ENCODE results near the gene PRSS21. TPM values are rescaled to one million over a fixed set of nuclear protein-coding genes. Genes with fewer than 3 reads are reported as not detected.

Gene PRSS21, protein sequence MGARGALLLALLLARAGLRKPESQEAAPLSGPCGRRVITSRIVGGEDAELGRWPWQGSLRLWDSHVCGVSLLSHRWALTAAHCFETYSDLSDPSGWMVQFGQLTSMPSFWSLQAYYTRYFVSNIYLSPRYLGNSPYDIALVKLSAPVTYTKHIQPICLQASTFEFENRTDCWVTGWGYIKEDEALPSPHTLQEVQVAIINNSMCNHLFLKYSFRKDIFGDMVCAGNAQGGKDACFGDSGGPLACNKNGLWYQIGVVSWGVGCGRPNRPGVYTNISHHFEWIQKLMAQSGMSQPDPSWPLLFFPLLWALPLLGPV
- total RNA-seq, result 0.73 TPM in 1 of 2 replicates, not detected in the other

DNA sequence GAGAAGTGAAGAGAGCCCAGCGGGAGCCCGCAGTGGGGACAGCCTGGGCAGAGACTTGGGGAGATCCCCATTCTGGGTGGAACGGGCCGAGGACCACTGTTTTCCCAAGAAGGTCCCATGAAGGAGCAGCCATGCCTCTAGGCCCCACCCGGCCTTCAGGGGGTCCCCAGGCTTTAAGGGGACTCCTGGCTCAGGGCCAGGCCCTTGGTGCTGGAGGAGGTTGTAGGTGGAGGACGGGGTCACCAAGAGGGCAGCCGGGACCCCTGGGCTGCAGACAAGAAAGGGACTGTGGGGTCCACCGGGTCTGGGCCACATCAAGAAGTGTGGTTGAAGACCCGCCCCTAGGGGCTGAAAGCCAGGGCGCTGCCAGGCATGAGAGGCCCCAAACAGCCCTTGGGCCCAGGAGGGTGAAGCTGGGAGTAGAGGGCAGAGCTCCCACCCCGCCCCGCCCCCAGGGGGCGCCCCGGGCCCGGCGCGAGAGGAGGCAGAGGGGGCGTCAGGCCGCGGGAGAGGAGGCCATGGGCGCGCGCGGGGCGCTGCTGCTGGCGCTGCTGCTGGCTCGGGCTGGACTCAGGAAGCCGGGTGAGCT, at the start of gene PRSS21:
Gene PRSS21, plus strand, starts transcription at position 487 of the 589 bp plus-strand sequence. Its CDS starts 32 bp downstream, at position 519.
- no peak for DNase-seq (ENCODE audit: low read depth, low spot score)

DNA sequence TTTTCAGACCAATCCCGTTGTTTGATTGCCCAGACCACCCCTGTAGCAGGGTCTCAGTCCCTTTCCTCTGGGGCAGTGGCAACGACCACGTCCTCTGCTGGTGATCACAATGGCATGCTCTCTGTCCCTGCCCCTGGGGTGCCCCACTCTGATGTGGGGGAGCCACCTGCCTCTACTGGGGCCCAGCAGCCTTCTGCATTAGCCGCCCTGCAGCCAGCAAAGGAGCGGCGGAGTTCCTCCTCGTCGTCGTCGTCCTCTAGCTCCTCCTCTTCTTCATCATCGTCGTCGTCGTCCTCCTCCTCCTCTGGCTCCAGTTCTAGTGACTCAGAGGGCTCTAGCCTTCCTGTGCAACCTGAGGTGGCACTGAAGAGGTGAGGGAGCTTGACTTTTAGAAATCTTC, 49.1 kb upstream of the PRSS21 start:
- no peak for DNase-seq (ENCODE audit: low read depth, low spot score)

DNA sequence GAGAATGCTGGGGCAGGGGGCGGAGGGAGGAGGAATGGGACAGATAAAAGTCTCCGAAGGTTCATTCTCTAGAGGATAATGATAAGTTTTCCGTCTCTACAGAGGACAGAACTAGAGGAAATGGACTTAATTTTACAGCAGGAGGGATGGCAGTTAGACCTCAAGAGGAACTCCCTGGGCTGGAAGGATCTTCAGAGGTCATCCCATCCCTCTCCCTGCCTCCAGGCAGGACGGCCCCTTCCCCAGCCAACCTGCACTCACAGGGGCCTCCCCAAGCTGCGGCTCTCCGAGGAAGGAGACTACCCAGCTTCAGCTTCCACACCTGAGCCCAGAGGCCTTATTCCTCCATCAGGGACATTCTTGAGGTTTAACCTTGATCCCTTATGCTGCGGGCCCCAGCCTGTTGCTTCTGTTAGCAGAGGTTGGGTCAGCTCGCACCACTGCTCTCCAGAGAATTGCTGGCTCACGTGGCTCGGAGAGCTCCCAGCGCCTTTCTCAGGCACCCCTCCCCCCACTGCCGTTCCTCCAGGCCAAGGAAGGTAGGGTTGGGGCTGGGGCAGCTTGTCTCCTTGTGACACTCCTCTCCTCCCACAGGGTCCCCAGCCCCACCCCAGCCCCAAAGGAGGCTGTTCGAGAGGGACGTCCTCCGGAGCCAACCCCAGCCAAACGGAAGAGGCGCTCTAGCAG, 48.5 kb upstream of the PRSS21 start:
- no peak for DNase-seq (ENCODE audit: low read depth, low spot score)

DNA sequence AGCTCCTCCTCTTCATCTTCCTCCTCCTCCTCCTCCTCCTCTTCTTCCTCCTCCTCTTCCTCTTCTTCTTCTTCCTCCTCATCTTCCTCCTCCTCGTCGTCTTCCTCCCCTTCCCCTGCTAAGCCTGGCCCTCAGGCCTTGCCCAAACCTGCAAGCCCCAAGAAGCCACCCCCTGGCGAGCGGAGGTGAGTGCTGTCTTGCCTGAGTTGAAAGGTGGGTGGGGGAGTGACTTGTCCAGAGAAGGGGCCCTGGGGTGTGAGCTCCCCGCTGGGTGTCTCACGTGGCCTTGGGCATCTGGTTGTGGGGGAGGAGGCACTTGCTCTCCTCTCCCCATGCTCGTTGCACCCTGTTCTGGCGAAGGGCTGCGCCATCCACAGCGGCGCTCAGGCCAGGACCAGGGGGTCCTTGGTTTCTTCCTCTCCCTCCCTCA, 47.9 kb upstream of the PRSS21 start:
- DNase-seq (ENCODE audit: low read depth, low spot score), result no peak

DNA sequence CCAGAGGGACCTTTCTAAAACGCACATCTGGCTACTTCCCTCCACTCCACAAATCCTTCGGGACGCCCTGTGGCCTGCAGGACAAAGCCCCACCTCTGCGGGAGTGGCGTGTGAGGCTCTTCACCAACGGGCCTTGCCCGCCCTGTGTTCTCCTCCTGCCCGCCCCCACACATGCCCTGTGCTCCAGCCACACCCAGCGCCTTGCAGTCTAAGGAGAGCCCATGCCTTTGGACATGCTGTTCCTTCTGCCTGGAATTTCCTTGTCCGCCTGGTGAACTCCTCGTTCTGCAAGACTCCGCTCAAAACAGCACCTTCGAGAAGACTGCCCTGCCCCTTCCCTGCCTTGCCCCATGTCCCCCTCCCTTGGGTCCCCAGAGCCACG, 47.4 kb upstream of the PRSS21 start:
- no peak for DNase-seq (ENCODE audit: low read depth, low spot score)

DNA sequence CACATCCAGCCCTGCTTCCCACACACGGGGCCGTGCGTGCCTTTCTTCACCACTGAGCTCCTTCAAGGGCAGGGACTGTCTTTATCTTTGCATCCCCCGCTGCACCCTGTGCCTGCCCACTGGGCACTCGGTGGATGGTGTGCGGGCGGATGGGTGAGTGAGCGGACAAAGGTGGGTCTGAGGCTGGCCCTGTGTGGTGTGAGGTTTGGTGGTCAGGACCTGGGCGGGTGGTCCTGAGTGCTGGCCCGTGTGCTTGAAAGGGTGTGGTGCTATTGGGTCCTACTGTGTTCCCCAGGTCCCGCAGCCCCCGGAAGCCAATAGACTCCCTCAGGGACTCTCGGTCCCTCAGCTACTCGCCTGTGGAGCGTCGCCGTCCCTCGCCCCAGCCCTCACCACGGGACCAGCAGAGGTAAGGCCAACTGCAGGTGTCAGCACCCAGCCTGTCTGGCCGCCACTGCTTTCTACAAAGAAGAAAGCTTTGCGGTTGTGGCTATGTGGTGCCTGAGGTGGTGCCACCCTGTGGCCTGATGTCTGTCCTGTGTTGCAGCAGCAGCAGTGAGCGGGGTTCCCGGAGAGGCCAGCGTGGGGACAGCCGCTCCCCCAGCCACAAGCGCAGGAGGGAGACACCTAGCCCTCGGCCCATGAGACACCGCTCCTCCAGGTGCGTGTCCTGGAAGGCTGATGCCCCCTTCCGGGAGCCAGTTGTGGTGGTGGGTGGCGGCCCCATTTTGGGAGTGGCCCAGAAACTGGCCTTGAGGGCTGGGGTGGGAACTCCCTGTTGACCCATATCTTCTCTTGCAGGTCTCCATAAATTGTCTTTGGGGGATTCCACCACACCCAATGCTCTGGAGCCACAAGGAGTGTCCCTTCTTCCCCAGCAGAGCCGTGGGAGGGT, 46.7 kb upstream of the PRSS21 start:
- DNase-seq (ENCODE audit: low read depth, low spot score), result no peak

DNA sequence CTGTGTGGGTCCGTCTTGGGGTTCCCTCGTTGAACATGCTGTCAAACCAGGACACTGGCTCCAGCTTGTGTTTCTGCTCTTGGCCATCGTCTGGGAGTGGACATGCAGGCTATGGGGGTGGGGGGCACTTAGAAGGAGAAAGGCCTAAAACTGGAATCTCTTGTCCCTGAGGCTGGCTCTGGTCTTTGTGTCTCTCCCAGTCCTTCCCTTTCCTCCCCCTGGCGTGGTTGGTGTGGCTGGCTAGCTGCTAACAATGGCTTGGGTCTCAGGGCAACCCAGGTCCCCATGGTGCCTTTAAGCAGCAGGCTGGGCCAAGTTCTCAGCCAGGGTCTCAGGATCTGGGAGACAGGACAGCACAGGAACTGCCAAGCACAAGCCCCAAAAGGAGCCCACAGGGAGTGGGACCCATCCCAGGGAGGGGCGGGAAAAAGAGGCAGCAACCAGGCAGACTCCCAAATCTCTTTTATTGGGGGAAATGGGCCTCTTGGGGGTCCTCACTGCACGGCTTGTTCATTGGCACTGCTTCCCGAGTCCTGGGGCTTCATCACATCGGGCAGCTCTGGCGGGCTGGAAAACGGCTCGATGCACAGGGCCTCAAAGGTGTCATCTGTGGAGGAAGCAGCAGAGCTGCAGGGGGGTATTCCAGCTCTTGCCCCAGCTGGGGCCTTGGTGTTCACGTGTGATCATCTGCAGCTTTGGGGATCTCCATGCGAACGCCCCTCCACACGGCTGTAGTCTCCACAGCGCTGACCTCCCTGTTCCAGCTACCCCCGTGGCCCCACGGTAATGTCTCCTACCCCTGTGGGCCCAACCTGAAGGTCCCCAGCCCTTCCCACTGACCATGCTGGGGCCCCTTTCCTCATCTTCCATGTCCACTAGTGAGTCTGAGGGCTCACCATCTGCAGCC, 45.3 kb upstream of the PRSS21 start:
- DNase-seq (ENCODE audit: low read depth, low spot score), result no peak

DNA sequence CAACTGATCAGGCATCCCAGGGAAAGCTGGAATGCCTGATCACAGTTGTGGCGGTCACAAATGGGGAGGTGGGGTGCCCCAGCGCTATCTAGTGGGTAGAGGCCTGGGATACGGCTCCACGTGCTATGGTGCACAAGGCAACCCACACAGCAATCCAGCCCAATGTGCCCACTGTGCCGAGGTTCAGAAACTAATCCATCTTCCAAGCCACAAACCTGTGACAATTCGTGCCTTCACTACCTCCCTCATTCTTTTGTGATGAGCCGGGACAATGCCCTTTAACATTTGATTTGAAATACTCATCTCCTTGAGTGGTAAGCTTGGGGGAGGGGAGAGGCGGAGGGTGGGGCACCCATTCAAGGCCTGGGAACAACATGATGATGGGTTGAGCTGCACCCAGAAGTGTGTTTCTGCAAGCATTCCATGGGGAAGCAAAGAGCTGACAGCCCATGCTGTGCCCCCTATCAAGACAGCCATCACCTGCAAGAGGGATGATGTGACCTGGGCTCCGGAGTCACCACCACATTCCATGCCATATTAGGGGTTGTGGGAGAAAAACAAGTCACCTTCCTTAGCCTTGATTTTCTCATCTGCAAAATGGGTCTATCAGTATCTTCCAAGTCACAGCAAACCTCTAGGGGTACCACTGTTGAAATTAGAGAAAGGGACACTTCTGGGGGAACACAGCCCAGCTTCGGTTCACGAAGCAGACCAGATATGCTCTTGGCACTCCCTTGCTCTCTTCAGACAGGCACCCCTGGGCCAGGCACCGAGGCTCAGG, 43.7 kb upstream of the PRSS21 start:
- no peak for DNase-seq (ENCODE audit: low read depth, low spot score)

DNA sequence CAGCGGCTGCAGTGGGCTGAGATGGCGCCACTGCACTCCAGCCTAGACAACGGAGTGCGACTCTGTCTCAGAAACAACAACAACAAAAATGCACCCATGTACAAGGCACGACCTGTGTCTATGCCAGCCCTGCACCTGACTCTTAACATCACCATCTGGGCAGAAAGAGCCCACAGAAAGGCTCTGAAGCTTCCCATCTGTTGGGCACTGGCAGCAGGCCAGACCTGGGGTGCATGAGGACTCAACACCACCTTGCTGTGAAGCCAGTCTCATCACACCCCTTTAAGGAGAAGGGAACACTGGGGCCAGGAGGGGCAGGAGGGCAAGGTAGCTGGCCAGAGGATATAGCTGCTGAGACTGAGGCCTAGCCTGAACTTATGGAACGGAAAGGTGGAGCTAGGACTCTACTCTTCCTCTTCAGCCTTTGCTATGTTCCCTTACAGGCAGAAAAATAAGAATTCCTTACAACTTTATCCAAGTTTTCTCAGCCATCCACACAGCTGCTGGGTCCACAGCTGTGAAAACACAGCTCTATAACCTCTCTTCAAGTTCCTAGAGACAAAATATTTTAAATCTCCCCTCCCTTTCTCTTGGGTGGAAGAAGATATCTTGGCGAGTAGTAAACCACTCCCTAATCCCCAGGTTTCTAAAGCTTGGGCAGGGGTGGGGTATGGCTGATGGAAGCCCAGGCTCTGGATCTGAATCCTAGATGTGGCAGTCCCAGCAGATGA, 42.7 kb upstream of the PRSS21 start:
- DNase-seq (ENCODE audit: low read depth, low spot score), result no peak

DNA sequence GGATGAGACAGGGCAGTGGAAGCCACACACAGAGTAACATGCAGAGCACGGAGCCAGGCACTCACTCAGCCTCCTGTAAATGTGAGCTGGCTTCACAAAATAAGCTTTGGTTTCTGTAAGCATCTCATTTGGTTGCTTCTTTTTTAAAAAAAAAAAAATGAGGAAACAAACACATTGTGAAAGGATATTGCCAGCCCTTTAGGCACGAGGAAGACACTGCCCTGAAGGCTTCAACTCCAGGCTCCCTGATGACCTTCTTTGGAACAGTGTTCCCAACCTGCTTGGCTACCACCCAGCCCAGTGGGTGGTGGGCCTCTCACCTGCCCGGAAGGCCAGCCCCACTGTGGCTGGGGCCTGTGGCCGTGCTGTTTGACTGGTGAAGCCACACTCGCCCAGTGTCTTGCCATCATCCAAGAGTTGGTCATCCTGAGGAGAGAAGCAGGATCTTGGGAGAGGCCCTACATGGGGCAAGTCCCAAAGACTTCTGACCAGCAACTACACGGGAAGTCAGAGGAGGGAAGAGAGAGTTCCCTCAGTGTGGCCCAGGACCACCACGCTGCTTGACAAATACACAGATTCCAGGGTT, 41.8 kb upstream of the PRSS21 start:
- no peak for DNase-seq (ENCODE audit: low read depth, low spot score)

DNA sequence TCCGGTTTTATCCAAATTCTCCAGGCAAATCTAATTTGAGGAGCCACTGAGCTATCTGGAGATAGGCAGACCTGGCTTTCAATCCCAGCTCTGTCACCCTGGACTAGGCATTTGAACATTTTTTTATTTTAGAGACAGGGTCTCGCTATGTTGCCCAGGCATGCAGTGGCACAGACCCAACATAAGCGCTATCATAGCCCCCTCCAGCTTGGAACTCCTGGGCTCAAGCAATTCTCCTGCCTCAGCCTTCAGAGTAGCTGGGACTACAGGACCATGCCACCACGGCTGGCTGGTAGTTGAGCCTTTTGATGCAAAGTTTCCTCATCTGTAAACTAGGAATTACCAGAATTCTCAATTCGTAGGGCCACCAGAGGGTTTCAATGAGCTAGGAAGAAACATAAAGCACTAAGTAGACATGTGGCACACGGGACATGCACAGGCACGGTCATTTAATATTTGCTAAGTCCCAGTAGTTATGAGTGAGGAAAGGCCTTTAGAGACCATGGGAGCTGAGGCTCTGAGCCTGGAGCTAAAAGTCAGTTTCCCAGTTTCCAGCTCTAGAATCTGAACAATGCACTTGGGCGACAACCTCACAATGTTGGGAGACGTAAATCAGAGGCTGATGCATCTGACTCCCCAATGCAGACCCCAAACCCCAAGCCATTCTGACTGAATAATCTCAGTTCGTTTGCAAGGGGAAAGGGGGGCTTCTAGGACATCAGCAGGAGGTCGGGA, 41.1 kb upstream of the PRSS21 start:
- DNase-seq (ENCODE audit: low read depth, low spot score), result no peak

DNA sequence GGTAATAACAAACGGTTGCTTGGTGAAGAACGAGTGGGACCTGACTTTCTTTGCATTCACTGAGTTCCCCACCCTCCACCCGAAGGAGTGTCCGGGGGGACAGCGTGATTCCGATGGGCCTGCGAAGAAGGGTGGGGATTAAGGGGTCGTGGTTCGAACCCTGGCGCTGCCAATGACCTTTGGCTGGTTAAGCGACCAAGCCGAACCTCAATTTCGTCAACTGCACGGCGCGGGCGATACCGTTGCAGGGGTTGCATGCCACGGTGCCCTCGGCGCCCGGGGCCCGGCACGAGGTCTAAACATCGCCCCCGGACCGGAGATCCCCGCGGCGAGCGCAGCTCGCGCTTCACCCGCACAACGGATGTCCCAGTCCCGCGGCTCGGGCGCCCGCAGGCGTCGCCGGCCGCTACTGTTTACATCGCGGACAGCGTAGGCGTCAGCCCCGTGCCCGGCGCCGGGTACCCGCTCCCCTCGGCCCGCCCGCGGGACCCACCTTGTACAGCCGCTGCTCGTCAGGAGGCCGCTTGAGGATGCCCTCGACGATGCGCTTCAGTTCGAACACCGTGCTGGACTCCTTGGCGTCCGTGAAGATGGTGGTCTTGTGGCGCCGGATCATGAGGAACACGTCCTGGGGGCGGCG, 40.4 kb upstream of the PRSS21 start:
- no peak for DNase-seq (ENCODE audit: low read depth, low spot score)

DNA sequence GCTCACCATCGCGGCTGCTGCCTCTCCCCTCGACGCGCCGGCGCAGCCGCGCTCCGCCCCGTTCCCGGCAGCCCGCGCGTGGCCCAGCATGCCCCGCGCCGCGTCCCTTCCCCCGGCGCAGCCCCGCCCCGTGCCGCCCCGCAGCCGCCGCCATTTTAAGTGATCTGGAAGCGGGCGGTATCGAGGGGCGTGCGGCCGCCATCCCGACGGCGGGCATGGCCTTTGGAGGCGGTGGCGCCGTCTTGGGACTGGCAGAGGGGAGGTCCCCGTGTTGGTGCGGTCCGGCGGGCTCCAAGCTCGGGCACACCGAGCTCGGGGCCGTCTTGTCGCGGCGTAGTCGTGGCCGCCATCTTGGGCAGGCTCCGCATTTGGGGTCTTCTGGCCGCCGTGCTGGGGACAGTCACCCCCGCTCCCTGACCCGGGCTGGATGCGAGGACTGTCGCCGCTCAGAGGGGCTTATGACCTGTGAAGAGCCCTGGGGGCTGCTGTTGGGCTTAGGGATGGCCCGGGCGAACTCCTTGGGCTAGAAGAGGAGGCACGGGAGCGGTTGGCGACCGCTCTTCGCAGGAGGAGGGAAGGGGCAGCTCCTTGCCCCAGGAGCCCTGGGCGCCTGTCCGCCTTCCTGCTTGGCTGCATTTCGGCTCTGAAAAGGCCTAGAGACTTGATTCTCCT, 39.7 kb upstream of the PRSS21 start, which contains the start of gene ELOB:
Gene ELOB, minus strand, starts transcription at position 50 of the 672 bp plus-strand sequence. Its CDS starts 41 bp downstream, at position 9.
- no peak for DNase-seq (ENCODE audit: low read depth, low spot score)

DNA sequence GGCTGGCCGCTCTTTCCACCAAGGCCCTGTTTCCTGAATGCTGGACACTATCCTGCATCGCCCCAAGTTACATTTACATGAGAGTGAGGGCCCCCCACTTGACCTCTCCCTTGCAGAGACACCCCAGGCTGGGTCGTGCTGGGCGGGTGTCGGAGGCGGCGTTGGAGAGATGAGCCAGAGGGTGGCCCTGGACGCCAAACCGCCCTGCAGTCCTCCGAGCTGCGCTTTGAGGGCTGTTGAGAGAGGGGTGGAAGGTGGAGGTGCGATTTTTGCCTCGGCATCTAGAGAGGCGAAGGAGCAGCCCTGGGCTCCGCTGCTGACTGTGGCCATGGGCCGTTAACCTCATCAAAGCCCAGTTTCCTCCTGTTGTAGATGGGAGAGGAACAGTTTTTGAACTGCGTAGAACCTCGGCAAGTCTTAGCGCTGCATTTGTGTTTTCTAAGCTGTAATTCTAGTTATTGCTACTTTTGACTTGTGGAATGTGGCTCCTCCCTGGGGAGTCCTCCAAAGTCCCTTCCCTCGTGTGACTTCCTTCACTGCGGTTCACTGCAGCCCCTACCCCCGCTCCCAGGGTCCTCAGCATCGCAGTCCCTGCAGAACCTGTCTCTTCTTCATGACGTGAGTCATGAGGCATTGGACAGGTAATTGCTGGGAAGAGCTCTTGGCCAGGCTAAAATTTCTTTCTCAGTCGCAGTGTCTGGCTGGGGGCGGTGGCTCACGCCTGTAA, 39.0 kb upstream of the PRSS21 start:
- no peak for DNase-seq (ENCODE audit: low read depth, low spot score)

DNA sequence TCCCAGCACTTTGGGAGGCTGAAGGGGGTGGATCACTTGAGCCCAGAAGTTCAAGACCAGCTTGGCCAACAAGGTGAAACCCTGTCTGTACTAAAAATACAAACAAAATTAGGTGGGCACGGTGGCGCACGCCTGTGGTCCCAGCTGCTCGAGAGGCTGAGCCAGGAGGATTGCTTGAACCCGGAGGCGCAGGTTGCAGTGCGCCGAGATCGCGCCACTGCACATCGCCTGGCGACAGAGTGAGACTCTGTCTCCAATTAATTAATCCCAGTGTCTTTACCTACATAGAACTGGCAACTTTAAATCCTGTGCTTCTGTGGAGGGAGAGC, 38.4 kb upstream of the PRSS21 start:
- no peak for DNase-seq (ENCODE audit: low read depth, low spot score)

Data from pulmonary artery endothelial cell (primary cell).